DMS79 (cell line): Measurements from ENCODE around the gene CNKSR1.
"Not testable (repeated sequence)": the region's sequence is repeated elsewhere in the genome, so short reads cannot be mapped to it uniquely, and the experiment has no call there.

ENCODE experiments used
- DNase-seq: peaks from one replicate; lab custom pipeline; 2025; lab: John Stamatoyannopoulos, UW

Gene CNKSR1

GRCh38 chr1:26230682-26231081 is 53.4 kb downstream of the CNKSR1 start:
- not testable (repeated sequence) for DNase-seq

DNA sequence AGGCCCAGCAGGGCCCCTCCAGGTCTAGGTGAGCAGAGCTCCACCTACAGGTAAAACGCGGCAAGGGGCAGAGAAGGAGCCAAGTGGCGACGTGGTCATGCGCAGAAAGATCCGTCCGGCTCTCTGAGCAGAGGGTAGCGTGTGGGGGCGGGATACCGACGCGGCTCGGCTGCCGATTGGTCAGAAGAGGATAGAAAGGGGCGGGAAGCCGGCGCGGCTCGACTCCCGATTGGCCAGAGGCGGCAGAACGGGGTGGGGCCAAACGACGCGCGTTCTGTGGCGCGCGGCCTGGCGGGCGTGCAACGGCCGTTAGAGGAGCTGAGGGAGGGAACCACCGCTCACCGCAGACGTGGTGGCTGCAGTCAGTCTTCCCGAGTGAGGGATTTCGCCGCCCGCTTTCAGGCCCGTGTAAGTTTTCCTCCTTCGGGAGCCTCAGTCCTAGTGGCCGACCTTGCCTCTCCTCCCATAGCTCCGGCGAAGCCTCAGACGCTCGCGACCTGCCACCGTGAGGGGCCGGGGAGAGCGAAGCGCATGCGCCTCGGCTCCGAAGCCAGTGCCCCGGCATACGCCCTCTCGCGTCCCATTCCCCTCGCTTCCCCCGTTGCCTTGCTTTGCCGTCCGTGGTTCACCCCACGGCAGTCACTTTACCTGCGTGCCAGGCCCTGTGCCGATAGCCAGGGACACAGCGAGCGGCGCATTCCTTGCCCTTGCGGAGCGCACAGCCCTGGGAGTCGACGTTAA is 56.8 kb downstream of the CNKSR1 start, which contains the start of gene CEP85:
CEP85 (plus strand) TSS at position 298 of the 741 bp plus-strand sequence. CDS start 5,584 bp downstream, outside the sequence.
- peak; percentile 96 for DNase-seq

DNA sequence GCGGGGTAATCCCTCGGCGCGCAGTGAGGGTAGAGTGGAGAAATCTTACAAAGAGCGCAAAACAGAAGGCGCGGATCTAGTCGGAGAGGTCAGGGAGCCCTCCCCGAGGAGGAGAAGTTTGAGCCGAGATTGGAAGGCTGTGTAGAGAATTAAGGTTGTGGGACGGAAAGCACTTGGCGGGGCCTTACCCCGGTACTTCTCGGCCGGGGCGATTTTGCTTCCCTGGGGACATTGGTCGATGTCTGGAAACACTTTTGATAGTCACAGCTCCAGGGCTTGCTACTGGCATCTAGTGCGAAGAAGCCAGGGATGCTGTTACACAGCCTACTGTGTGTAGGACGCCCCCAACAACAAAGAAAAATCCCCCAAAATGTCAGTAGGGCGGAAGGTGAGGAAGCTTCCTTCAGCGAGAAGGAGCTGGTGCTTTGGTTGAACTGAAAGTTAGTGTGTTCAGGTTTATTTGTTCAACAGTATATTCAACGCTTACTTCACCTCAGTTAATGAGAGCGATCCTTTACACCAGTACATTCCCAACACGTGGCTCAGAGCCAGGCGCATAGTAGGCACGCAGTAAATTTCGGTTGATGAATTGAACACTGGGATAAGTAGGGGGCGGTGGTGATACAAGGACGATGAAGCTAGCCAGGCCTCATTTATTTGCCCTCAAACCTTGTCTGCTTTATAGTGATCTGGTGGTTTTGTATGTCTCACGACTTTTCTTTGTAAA is 57.5 kb downstream of the CNKSR1 start:
- no peak for DNase-seq

DNA sequence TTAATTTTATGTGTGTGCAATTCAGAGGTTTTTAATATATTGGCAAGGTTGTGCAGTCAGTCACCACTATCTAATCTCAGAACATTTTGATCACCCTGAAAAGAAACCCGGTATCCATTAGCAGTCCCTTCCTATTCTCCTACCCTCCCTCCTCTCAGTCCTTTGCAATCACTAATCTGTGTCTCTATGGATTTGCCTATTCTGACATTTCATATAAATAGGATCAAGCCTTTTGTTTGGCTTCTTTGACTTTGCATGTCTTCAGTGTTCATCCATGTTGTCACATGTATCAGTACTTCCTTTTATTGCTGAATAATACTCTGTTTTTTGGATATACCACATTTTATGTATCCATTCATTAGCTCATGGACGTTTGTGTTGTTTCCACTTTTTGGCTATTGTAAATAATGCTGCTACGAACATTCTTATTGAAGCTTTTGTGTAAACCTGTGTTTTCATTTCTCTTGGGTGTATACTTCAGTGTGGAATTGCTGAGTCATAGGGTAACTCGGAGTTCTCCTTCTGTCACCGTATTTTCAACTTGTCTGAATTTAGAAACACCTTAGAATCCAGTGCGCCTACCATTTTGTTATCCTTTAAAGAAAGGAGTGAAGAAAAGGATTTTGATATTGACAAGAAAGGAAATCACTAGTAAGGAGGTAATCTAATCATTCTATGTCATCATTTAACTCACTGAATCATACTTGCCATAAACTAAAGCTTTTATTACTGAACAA is 60.1 kb downstream of the CNKSR1 start:
- DNase-seq = no peak
